HEK293 (cell line): Measurements from ENCODE around the gene DLG1.

ENCODE experiments used
- CTCF ChIA-PET: fragments of 350-600 bp; formaldehyde crosslinking; extraction: SDS; loops from one replicate; lab custom pipeline; 2021; ENCODE audit warnings: antibody characterized with exemption; lab: Yijun Ruan, JAX
- POLR2A ChIA-PET: fragments of 300-600 bp; formaldehyde crosslinking; extraction: SDS; loops from one replicate; lab custom pipeline; 2020; ENCODE audit warnings: antibody characterized with exemption, inconsistent platforms; lab: Yijun Ruan, JAX
- H3K27ac ChIP-seq: fragments of 200-500 bp; sonication (Bioruptor generic); 2 replicates; pipeline ENCODE4 v1.5.1; 2014; ENCODE audit warnings: low read depth, low read length, control low read depth, inconsistent platforms; ENCODE audit errors: extremely low read depth
- H3K36me3 ChIP-seq, 2 experiments: fragments of 200-500 bp in 1 of 2; sonication (Bioruptor generic) in 1 of 2; 1 replicate in 1 of 2; 2 replicates in 1 of 2; pipeline ENCODE4 v1.5.1; 2014 to 2017; ENCODE audit warnings: inconsistent platforms in 2 of 2, low read length in 2 of 2; ENCODE audit not compliant: control insufficient read depth in 2 of 2, insufficient read depth in 1 of 2
- H3K4me1 ChIP-seq: fragments of 200-500 bp; sonication (Bioruptor generic); 2 replicates; pipeline ENCODE4 v1.5.1; 2014; ENCODE audit warnings: mild to moderate bottlenecking, low read length, inconsistent platforms; ENCODE audit not compliant: control insufficient read depth, insufficient read depth
- H3K4me3 ChIP-seq: 2 replicates; pipeline ENCODE4 v1.5.1; 2011; ENCODE audit warnings: low read depth, mild to moderate bottlenecking, control low read depth, low read length, moderate library complexity
- H3K9me3 ChIP-seq: fragments of 200-500 bp; sonication (Bioruptor generic); 2 replicates; pipeline ENCODE4 v1.5.1; 2014; ENCODE audit warnings: low read depth, low read length, inconsistent platforms; ENCODE audit not compliant: control insufficient read depth, insufficient read depth
- KLF1 ChIP-seq: fragments of 450-650 bp; formaldehyde crosslinking; IDR thresholded peaks from 2 replicates; pipeline ENCODE4 v1.5.1; 2016; ENCODE audit warnings: missing biosample characterization, missing genetic modification characterization
- SP2 ChIP-seq: fragments of 450-650 bp; formaldehyde crosslinking; IDR thresholded peaks from 2 replicates; pipeline ENCODE4 v1.5.1; 2016; ENCODE audit warnings: missing biosample characterization, missing genetic modification characterization
- SP7 ChIP-seq: fragments of 450-650 bp; formaldehyde crosslinking; IDR thresholded peaks from 2 replicates; pipeline ENCODE4 v1.5.1; 2016; ENCODE audit warnings: missing biosample characterization, missing genetic modification characterization
- ZBTB21 ChIP-seq: fragments of 450-650 bp; formaldehyde crosslinking; IDR thresholded peaks from 2 replicates; pipeline ENCODE4 v1.5.1; 2017; ENCODE audit warnings: missing biosample characterization, missing genetic modification characterization
- ZIC2 ChIP-seq: fragments of 450-650 bp; formaldehyde crosslinking; IDR thresholded peaks from 2 replicates; pipeline ENCODE4 v1.5.1; 2016; ENCODE audit warnings: missing biosample characterization, missing genetic modification characterization
- ZNF174 ChIP-seq: fragments of 450-650 bp; formaldehyde crosslinking; IDR thresholded peaks from 2 replicates; pipeline ENCODE4 v1.5.0; 2017; ENCODE audit warnings: missing biosample characterization, mild to moderate bottlenecking, missing genetic modification characterization
- ZNF202 ChIP-seq: fragments of 450-650 bp; formaldehyde crosslinking; IDR thresholded peaks from 2 replicates; pipeline ENCODE4 v1.5.1; 2016; ENCODE audit warnings: missing biosample characterization, missing genetic modification characterization, borderline replicate concordance
- ZNF280C ChIP-seq: fragments of 450-650 bp; formaldehyde crosslinking; IDR thresholded peaks from 2 replicates; pipeline ENCODE4 v1.5.1; 2016; ENCODE audit warnings: missing biosample characterization, missing genetic modification characterization
- ZNF416 ChIP-seq: fragments of 450-650 bp; formaldehyde crosslinking; IDR thresholded peaks from 2 replicates; pipeline ENCODE4 v1.5.1; 2016; ENCODE audit warnings: missing biosample characterization, missing genetic modification characterization
- ZNF473 ChIP-seq: fragments of 450-650 bp; formaldehyde crosslinking; IDR thresholded peaks from 2 replicates; pipeline ENCODE4 v1.5.1; 2017; ENCODE audit warnings: missing biosample characterization, missing genetic modification characterization
- ZNF521 ChIP-seq: fragments of 450-650 bp; formaldehyde crosslinking; IDR thresholded peaks from 2 replicates; pipeline ENCODE4 v1.5.1; 2017; ENCODE audit warnings: missing biosample characterization, mild to moderate bottlenecking, missing genetic modification characterization
- ZNF629 ChIP-seq: fragments of 450-650 bp; formaldehyde crosslinking; IDR thresholded peaks from 2 replicates; pipeline ENCODE4 v1.5.1; 2017; ENCODE audit warnings: missing biosample characterization, missing genetic modification characterization
- ZNF670 ChIP-seq: fragments of 450-650 bp; formaldehyde crosslinking; IDR thresholded peaks from 2 replicates; pipeline ENCODE4 v1.5.1; 2016; ENCODE audit warnings: missing biosample characterization, missing genetic modification characterization, low read depth
- ZNF785 ChIP-seq: fragments of 450-650 bp; formaldehyde crosslinking; IDR thresholded peaks from 2 replicates; pipeline ENCODE4 v1.5.1; 2016; ENCODE audit warnings: missing biosample characterization, missing genetic modification characterization
- TF ChIP-seq, protein P1 (sequence below): fragments of 450-650 bp; formaldehyde crosslinking; IDR thresholded peaks from 2 replicates; pipeline ENCODE4 v1.5.1; 2017; ENCODE audit warnings: missing biosample characterization, missing genetic modification characterization
- TF ChIP-seq, protein P2 (sequence below): fragments of 450-650 bp; formaldehyde crosslinking; IDR thresholded peaks from 2 replicates; pipeline ENCODE4 v1.5.1; 2017; ENCODE audit warnings: missing biosample characterization, missing genetic modification characterization
- TF ChIP-seq, protein P3 (sequence below): fragments of 450-650 bp; formaldehyde crosslinking; IDR thresholded peaks from 2 replicates; pipeline ENCODE4 v1.5.1; 2016; ENCODE audit warnings: missing biosample characterization, missing genetic modification characterization

The DLG1 gene

GRCh38 chr3:197175503-197175902 lies 122.9 kb downstream of the DLG1 start:
- ChIA-PET CTCF (interaction anchor here (1.3 kb wide), 1 partner anchor 11 kb away, joined by 4 read pairs; no protein-coding TSS in a partner anchor), POLR2A (no interaction called here)
- Histone ChIP-seq H3K4me1 (no peaks in the 10 kb centered on the region; the same call in 1 of the 2 replicates), H3K4me3 (no peak overlapping the region), H3K36me3 (no peaks in the 10 kb centered on the region), H3K27ac (no peak overlapping the region), H3K9me3 (no peaks in the 10 kb centered on the region)
- no peak for TF ChIP-seq ZBTB21
- TF ChIP-seq SP7 (tag by site-specific recombination) = no peak
- no peak for TF ChIP-seq ZNF785 (tag by site-specific recombination)
- no peak for TF ChIP-seq SP2 (tag by site-specific recombination)
- TF ChIP-seq ZNF521 (tag by site-specific recombination) = no peak

GRCh38 chr3:197174927-197175326 lies 123.5 kb downstream of the DLG1 start:
- CTCF ChIA-PET = no interaction called here
- Histone ChIP-seq H3K9me3 (no peaks in the 10 kb centered on the region), H3K4me3 (no peak overlapping the region), H3K27ac (no peak overlapping the region), H3K36me3 (no peaks in the 10 kb centered on the region), H3K4me1 (no peaks in the 10 kb centered on the region; the same call in 1 of the 2 replicates)
- POLR2A ChIA-PET = no interaction called here
- no peak for TF ChIP-seq ZIC2 (tag by site-specific recombination)
- no peak for TF ChIP-seq ZNF670 (tag by site-specific recombination)
- no peak for TF ChIP-seq ZNF174
- no peak for TF ChIP-seq ZNF202 (tag by site-specific recombination)
- no peak for TF ChIP-seq ZNF473
- TF ChIP-seq, protein P1, sequence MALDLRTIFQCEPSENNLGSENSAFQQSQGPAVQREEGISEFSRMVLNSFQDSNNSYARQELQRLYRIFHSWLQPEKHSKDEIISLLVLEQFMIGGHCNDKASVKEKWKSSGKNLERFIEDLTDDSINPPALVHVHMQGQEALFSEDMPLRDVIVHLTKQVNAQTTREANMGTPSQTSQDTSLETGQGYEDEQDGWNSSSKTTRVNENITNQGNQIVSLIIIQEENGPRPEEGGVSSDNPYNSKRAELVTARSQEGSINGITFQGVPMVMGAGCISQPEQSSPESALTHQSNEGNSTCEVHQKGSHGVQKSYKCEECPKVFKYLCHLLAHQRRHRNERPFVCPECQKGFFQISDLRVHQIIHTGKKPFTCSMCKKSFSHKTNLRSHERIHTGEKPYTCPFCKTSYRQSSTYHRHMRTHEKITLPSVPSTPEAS = no peak
- TF ChIP-seq KLF1 (tag by site-specific recombination) = no peak
- no peak for TF ChIP-seq ZNF629
- TF ChIP-seq ZNF280C (tag by site-specific recombination) = no peak
- TF ChIP-seq, protein P2, sequence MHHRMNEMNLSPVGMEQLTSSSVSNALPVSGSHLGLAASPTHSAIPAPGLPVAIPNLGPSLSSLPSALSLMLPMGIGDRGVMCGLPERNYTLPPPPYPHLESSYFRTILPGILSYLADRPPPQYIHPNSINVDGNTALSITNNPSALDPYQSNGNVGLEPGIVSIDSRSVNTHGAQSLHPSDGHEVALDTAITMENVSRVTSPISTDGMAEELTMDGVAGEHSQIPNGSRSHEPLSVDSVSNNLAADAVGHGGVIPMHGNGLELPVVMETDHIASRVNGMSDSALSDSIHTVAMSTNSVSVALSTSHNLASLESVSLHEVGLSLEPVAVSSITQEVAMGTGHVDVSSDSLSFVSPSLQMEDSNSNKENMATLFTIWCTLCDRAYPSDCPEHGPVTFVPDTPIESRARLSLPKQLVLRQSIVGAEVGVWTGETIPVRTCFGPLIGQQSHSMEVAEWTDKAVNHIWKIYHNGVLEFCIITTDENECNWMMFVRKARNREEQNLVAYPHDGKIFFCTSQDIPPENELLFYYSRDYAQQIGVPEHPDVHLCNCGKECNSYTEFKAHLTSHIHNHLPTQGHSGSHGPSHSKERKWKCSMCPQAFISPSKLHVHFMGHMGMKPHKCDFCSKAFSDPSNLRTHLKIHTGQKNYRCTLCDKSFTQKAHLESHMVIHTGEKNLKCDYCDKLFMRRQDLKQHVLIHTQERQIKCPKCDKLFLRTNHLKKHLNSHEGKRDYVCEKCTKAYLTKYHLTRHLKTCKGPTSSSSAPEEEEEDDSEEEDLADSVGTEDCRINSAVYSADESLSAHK (tag by site-specific recombination) = no peak
- no peak for TF ChIP-seq ZNF785 (tag by site-specific recombination)
- no peak for TF ChIP-seq ZNF416 (tag by site-specific recombination)
- TF ChIP-seq, protein P3, sequence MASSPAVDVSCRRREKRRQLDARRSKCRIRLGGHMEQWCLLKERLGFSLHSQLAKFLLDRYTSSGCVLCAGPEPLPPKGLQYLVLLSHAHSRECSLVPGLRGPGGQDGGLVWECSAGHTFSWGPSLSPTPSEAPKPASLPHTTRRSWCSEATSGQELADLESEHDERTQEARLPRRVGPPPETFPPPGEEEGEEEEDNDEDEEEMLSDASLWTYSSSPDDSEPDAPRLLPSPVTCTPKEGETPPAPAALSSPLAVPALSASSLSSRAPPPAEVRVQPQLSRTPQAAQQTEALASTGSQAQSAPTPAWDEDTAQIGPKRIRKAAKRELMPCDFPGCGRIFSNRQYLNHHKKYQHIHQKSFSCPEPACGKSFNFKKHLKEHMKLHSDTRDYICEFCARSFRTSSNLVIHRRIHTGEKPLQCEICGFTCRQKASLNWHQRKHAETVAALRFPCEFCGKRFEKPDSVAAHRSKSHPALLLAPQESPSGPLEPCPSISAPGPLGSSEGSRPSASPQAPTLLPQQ (tag by site-specific recombination) = no peak
